ENCODE results near the gene SCUBE2.

- TF ChIP-seq POLR2A (IDR thresholded peaks at IDR 0.05) (no peak), CTCF (IDR thresholded peaks at IDR 0.05) (no peak)
Measured at GRCh38 chr11:8971196-8971923, 120.0 kb downstream of the SCUBE2 start.

Data from Peyer's patch (tissue), 4 donors.